Measurements from ENCODE around the gene MAP7. TPM values are rescaled to one million over a fixed set of nuclear protein-coding genes. Genes with fewer than 3 reads are reported as not detected.

MAP7 gene
- polyA plus RNA-seq, 1 donor from 2014 or later: 5.1 TPM

DNA sequence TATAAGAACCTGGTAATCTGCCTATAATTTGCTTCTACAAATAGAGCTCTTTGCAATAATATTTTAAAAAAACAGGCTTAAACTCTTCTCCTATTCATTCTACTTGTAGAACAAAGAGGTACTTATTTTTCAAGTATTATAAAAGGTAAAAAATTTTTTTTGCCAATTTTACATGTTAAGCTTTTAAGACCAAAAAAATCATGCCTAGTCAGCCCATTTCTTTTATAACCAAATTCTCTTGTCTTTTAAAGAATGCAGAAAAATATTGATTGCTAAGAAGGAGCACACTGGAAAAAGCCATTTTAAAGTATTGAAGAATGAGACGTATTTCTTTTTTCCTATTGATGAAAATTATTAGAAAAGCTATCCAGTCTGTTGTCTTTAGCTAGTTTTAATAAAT is 206.5 kb downstream of the MAP7 start:
- TF ChIP-seq EZH2 (IDR thresholded peaks at IDR 0.05; ENCODE audit: borderline replicate concordance, insufficient read depth, low read length, poor library complexity, severe bottlenecking) (no peak), CTCF (IDR thresholded peaks at IDR 0.05; ENCODE audit: poor library complexity, severe bottlenecking) (no peak), POLR2AphosphoS5 (IDR thresholded peaks at IDR 0.05) (no peak), RAD21 (conservative IDR thresholded peaks at IDR 0.05) (no peak), TAF1 (IDR thresholded peaks at IDR 0.05; ENCODE audit: low read depth) (no peak), REST (IDR thresholded peaks at IDR 0.05; ENCODE audit: borderline replicate concordance) (no peak), SMC3 (conservative IDR thresholded peaks at IDR 0.05; ENCODE audit: poor library complexity) (no peak), EP300 (conservative IDR thresholded peaks at IDR 0.05; ENCODE audit: poor library complexity, severe bottlenecking) (no peak), MXI1 (conservative IDR thresholded peaks at IDR 0.05; ENCODE audit: poor library complexity, severe bottlenecking) (no peak)
- H3K79me2 ChIP-seq (replicated peaks; ENCODE audit: insufficient read depth, low read length): no peaks in the 10 kb centered on the region
- no peak overlapping the region for H3K27ac ChIP-seq (ENCODE audit: low read length)
- no peaks in the 10 kb centered on the region for H3F3A ChIP-seq (ENCODE audit: insufficient read depth, low read length, poor library complexity, severe bottlenecking)
- H3K27me3 ChIP-seq (ENCODE audit: insufficient read depth, low read depth, low read length): no peaks in the 10 kb centered on the region
- H3K9me2 ChIP-seq (ENCODE audit: insufficient read depth, low read length): no peaks in the 10 kb centered on the region
- no peak overlapping the region for H3K9ac ChIP-seq (ENCODE audit: low read length)
- H3K4me2 ChIP-seq (ENCODE audit: low read length): no peak overlapping the region
- no peak overlapping the region for H3K4me3 ChIP-seq (ENCODE audit: low read length)
- H3K36me3 ChIP-seq (ENCODE audit: insufficient read depth, low read length): no peaks in the 10 kb centered on the region
- no peak overlapping the region for H2AFZ ChIP-seq (ENCODE audit: low read depth, low read length)
- no peaks in the 10 kb centered on the region for H3K9me3 ChIP-seq (ENCODE audit: low read length)
- H4K20me1 ChIP-seq (ENCODE audit: insufficient read depth): no peaks in the 10 kb centered on the region

- H3K4me2 ChIP-seq (ENCODE audit: low read length): no peak overlapping the region
- TF ChIP-seq SMC3 (conservative IDR thresholded peaks at IDR 0.05; ENCODE audit: poor library complexity): no peak
- TF ChIP-seq MXI1 (conservative IDR thresholded peaks at IDR 0.05; ENCODE audit: poor library complexity, severe bottlenecking): no peak
- TF ChIP-seq EZH2 (IDR thresholded peaks at IDR 0.05; ENCODE audit: borderline replicate concordance, insufficient read depth, low read length, poor library complexity, severe bottlenecking): no peak
- no peak for TF ChIP-seq TAF1 (IDR thresholded peaks at IDR 0.05; ENCODE audit: low read depth)
- no peak for TF ChIP-seq EP300 (conservative IDR thresholded peaks at IDR 0.05; ENCODE audit: poor library complexity, severe bottlenecking)
- no peak for TF ChIP-seq RAD21 (conservative IDR thresholded peaks at IDR 0.05)
- no peak for TF ChIP-seq POLR2AphosphoS5 (IDR thresholded peaks at IDR 0.05)
- no peak for TF ChIP-seq REST (IDR thresholded peaks at IDR 0.05; ENCODE audit: borderline replicate concordance)
- no peak for TF ChIP-seq CTCF (IDR thresholded peaks at IDR 0.05; ENCODE audit: poor library complexity, severe bottlenecking)
- no peak overlapping the region for H3K4me3 ChIP-seq (ENCODE audit: low read length)
- H4K20me1 ChIP-seq (ENCODE audit: insufficient read depth): no peaks in the 10 kb centered on the region
- H3F3A ChIP-seq (ENCODE audit: insufficient read depth, low read length, poor library complexity, severe bottlenecking): no peaks in the 10 kb centered on the region
- H3K36me3 ChIP-seq (ENCODE audit: insufficient read depth, low read length): no peaks in the 10 kb centered on the region
- no peaks in the 10 kb centered on the region for H3K9me3 ChIP-seq (ENCODE audit: low read length)
- H3K9me2 ChIP-seq (ENCODE audit: insufficient read depth, low read length): no peaks in the 10 kb centered on the region
- no peaks in the 10 kb centered on the region for H3K79me2 ChIP-seq (replicated peaks; ENCODE audit: insufficient read depth, low read length)
- no peak overlapping the region for H2AFZ ChIP-seq (ENCODE audit: low read depth, low read length)
- H3K27me3 ChIP-seq (ENCODE audit: insufficient read depth, low read depth, low read length): no peaks in the 10 kb centered on the region
- no peak overlapping the region for H3K9ac ChIP-seq (ENCODE audit: low read length)
- H3K27ac ChIP-seq (ENCODE audit: low read length): no peak overlapping the region
These were observed 206.9 kb downstream of the MAP7 start for GRCh38 chr6:136343275-136343674.

Data from neural cell (in vitro differentiated cells).